ENCODE results near the gene FKBP11. TPM values are rescaled to one million over a fixed set of nuclear protein-coding genes. Genes with fewer than 3 reads are reported as not detected.

The FKBP11 gene
- total and polyA plus RNA-seq, 2 experiments from 2014 or later = 29.5 to 94.9 TPM

GRCh38 chr12:48973531-48973930, 48.2 kb upstream of the FKBP11 start:
- Histone ChIP-seq H3K27me3 (ENCODE audit: insufficient read depth) (peaks cover 100% of the 10 kb centered on the region), H3K79me2 (replicated peaks; ENCODE audit: insufficient read depth) (no peaks in the 10 kb centered on the region), H2AFZ (no peak overlapping the region), H3F3A (replicated peaks; ENCODE audit: low read depth) (peaks cover 15% of the 10 kb centered on the region; the same call in 1 of the 2 replicates), H3K4me3 (no peak overlapping the region), H3K4me2 (no peak overlapping the region), H3K4me1 (ENCODE audit: insufficient read depth) (peaks cover 30% of the 10 kb centered on the region), H3K9me2 (ENCODE audit: insufficient read depth) (no peaks in the 10 kb centered on the region), H3K36me3 (ENCODE audit: insufficient read depth) (no peaks in the 10 kb centered on the region), H4K20me1 (replicated peaks; ENCODE audit: insufficient read depth) (peaks cover 22% of the 10 kb centered on the region), H3K27ac (ENCODE audit: low read depth) (no peak overlapping the region)
- Mint-ChIP-seq H3K9me3 (no peaks in the 10 kb centered on the region; the same call in 2 of the 3 replicates), H3K36me3 (ENCODE audit: low read depth) (no peaks in the 10 kb centered on the region; the same call in 1 of the 3 replicates), H3K4me3 (no peak overlapping the region; the same call in 1 of the 3 replicates), H3K27me3 (ENCODE audit: insufficient read depth, low read depth, poor library complexity) (peaks cover 100% of the 10 kb centered on the region), H3K4me1 (peaks cover 38% of the 10 kb centered on the region), H3K27ac (no peak overlapping the region)
- no peak for ATAC-seq
- TF ChIP-seq REST (IDR thresholded peaks at IDR 0.05; ENCODE audit: unreplicated experiment) (no peak), EZH2 (IDR thresholded peaks at IDR 0.05; ENCODE audit: low read depth, unreplicated experiment) (peak; percentile 60)
- DNase-seq (ENCODE audit: low spot score) = no peak

- peaks cover 100% of the 10 kb centered on the region for H3K27me3 ChIP-seq (ENCODE audit: insufficient read depth)
- no peak overlapping the region for H3K27ac Mint-ChIP-seq
- H3K27me3 Mint-ChIP-seq (ENCODE audit: insufficient read depth, low read depth, poor library complexity) = peaks cover 100% of the 10 kb centered on the region
- ATAC-seq (no peak), DNase-seq (ENCODE audit: low spot score) (no peak)
- no peaks in the 10 kb centered on the region for H3K9me2 ChIP-seq (ENCODE audit: insufficient read depth)
- H2AFZ ChIP-seq = no peak overlapping the region
- no peak overlapping the region; the same call in 2 of the 3 replicates for H3K4me3 Mint-ChIP-seq
- H3K27ac ChIP-seq (ENCODE audit: low read depth) = no peak overlapping the region
- H3F3A ChIP-seq (replicated peaks; ENCODE audit: low read depth) = peaks cover 20% of the 10 kb centered on the region; the same call in 1 of the 2 replicates
- no peak overlapping the region for H3K4me3 ChIP-seq
- H3K9me3 Mint-ChIP-seq = no peaks in the 10 kb centered on the region; the same call in 2 of the 3 replicates
- peaks cover 43% of the 10 kb centered on the region for H3K4me1 Mint-ChIP-seq
- H4K20me1 ChIP-seq (replicated peaks; ENCODE audit: insufficient read depth) = peaks cover 22% of the 10 kb centered on the region
- no peaks in the 10 kb centered on the region for H3K36me3 ChIP-seq (ENCODE audit: insufficient read depth)
- peaks cover 35% of the 10 kb centered on the region for H3K4me1 ChIP-seq (ENCODE audit: insufficient read depth)
- no peaks in the 10 kb centered on the region for H3K79me2 ChIP-seq (replicated peaks; ENCODE audit: insufficient read depth)
- peak; percentile 75 for TF ChIP-seq EZH2 (IDR thresholded peaks at IDR 0.05; ENCODE audit: low read depth, unreplicated experiment)
- no peak for TF ChIP-seq JUNB (IDR thresholded peaks at IDR 0.05; ENCODE audit: unreplicated experiment)
- TF ChIP-seq ZNF114 (CRISPR knock-in tag; IDR thresholded peaks at IDR 0.05) = no peak
- TF ChIP-seq POLR2AphosphoS5 (IDR thresholded peaks at IDR 0.05; ENCODE audit: low read depth) = no peak
- no peak for TF ChIP-seq CTCF (conservative IDR thresholded peaks at IDR 0.05; ENCODE audit: low read depth in 2 of 2)
- H3K36me3 Mint-ChIP-seq (ENCODE audit: low read depth) = no peaks in the 10 kb centered on the region; the same call in 1 of the 3 replicates
- no peak overlapping the region for H3K4me2 ChIP-seq
Observed at GRCh38 chr12:48972952-48973483, 47.7 kb upstream of the FKBP11 start.

Measured in GM23338 (cell line).